GOT3 (cell line): ENCODE results near the gene SUMO2.

Experiments
- DNase-seq: peaks from one replicate; lab custom pipeline; 2025; ENCODE audit warnings: mixed read lengths; lab: John Stamatoyannopoulos, UW

The SUMO2 gene

DNA sequence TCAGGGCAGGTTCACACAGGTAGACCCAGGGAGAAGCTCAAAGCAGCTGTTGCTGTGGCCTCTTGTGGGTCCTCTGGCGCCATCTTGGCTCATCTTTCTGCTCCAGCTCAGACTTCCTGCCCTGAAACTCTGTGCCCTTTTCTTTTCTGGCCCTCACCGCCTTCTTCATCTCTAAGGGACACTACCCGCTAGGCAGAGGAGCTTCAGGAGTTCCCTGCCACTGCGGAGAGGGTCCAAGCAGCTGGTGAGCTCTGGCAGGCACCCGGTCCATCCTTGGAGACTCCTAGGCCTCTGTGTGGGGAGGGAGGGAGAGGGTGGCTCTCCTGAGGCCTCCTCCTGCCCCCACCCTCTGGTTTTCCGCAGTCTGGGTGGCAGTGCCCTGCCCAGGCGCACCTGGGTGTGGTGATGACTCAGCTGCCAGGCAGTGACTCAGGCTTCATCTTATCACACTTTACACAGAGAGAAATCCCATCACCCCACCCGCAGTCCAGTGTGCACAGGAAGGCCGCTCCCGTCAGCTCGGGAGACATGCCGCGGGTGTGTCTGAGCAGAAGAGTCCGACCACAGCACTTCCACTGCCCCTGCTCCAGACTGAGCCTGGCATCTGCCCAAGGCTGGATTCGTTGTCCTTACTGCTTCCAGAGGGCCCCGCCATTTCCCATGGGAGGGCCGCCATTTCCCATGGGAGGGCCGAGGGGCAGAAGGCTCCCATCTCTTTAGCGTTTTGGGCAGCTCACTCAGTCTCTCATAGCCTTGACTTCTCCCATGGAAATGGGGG lies 58.5 kb downstream of the SUMO2 start:
- no peak for DNase-seq

DNA sequence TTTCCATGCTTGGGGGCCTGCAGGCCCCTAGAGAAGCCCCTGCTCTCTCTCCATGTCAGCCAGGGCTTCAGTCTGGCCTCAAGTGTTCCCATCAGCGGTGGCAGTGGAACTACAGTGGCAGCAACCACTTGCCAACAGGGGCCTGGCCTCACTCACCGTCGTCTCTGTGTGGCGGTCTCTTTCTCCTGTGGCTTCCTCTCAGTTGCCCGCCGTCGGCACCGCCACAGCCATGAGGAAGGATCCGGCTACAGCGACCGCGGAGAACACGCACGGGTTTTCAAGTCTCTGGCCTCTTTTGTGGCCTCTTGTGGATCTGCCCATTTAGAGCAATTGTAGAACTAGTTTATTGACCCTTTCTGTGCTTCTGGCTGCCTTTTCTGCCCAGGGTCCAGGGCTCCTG lies 64.5 kb downstream of the SUMO2 start:
- no peak for DNase-seq

- DNase-seq: no peak
These were observed 66.0 kb downstream of the SUMO2 start for GRCh38 chr17:75116737-75117136.
